Lung (tissue), 16 donors: ENCODE results near the gene PRSS1. TPM values are rescaled to one million over a fixed set of nuclear protein-coding genes. Genes with fewer than 3 reads are reported as not detected.
"Not testable (repeated sequence)": the region's sequence is repeated elsewhere in the genome, so short reads cannot be mapped to it uniquely, and the experiment has no call there.

Experiments
- ATAC-seq: fragments of 200-7000 bp; cut with Tn5 transposase; one replicate; pipeline ENCODE4 v1.9.1; 2020; ENCODE audit warnings: moderate number of reproducible peaks; ENCODE audit not compliant: insufficient read depth, low FRiP score
- DNase-seq, 3 donors: peaks; one replicate each; pipeline ENCODE4 v3.0.0-alpha.2; 2013 to 2017
- H3K27ac ChIP-seq, 2 donors: one replicate each; pipeline ENCODE4 v1.5.1; 2013; ENCODE audit warnings: mild to moderate bottlenecking in 2 of 2, moderate library complexity in 2 of 2, control low read depth in 1 of 2, inconsistent platforms in 1 of 2, low read depth in 1 of 2, low read length in 1 of 2
- H3K27me3 ChIP-seq, 3 donors: one replicate each; pipeline ENCODE4 v1.5.1; 2013; ENCODE audit warnings: low read length in 2 of 3; ENCODE audit not compliant: control insufficient read depth in 3 of 3, insufficient read depth in 3 of 3
- H3K36me3 ChIP-seq, 4 donors: one replicate each; pipeline ENCODE4 v1.5.1; 2013; ENCODE audit warnings: low read length in 4 of 4, mild to moderate bottlenecking in 1 of 4, moderate library complexity in 1 of 4; ENCODE audit not compliant: control insufficient read depth in 4 of 4, insufficient read depth in 4 of 4
- H3K4me1 ChIP-seq, 5 donors: one replicate each; pipeline ENCODE4 v1.5.1; 2013; ENCODE audit warnings: low read length in 5 of 5, mild to moderate bottlenecking in 2 of 5, moderate library complexity in 1 of 5; ENCODE audit not compliant: control insufficient read depth in 5 of 5, insufficient read depth in 5 of 5
- H3K4me3 ChIP-seq: one replicate; pipeline ENCODE4 v1.5.1; 2013; ENCODE audit warnings: mild to moderate bottlenecking, control low read depth, moderate library complexity
- H3K9ac ChIP-seq, 2 donors: one replicate each; pipeline ENCODE4 v1.5.1; 2013; ENCODE audit warnings: low read length in 2 of 2, control low read depth in 1 of 2; ENCODE audit not compliant: insufficient read depth in 1 of 2
- H3K9me3 ChIP-seq, 4 donors: one replicate each; pipeline ENCODE4 v1.5.1; 2013; ENCODE audit warnings: low read length in 3 of 4, mild to moderate bottlenecking in 1 of 4, moderate library complexity in 1 of 4; ENCODE audit not compliant: control insufficient read depth in 4 of 4, insufficient read depth in 3 of 4
- CTCF ChIP-seq: IDR thresholded peaks from 2 replicates; pipeline ENCODE4 v1.5.1; 2012; ENCODE audit warnings: mild to moderate bottlenecking; ENCODE audit errors: control extremely low read depth, extremely low read depth
- WGBS, 2 donors: extraction: QIAGEN DNeasy Blood & Tissue Kit; methylation state at CpG; one replicate each; pipeline ENCODE4 v1.1.7; 2013; 5-methylcytosine and 5-hydroxymethylcytosine counted together
- long read RNA-seq, 5 donors: transcript quantifications; one replicate each; lab custom pipeline, GENCODE V29; 2026
- polyA plus RNA-seq, 2 donors: library from polyadenylated mRNA; stranded (reverse); fragments of 200-250 nt; gene quantifications; one replicate each; pipeline ENCODE4 v1.2.1, GENCODE V29; 2013
- total RNA-seq, 2 donors: library from RNA; depleted of rRNA in 1 of 2; stranded (reverse); fragments of >200 nt in 1 of 2; gene quantifications; one replicate each; pipeline ENCODE4 v1.2.1, GENCODE V29; 2014 to 2021
- donor health status: control.
- donor health status: control.
- donor health status: Bipolar disorder and iron deficiency.
- donor health status: healthy.
- donor health status: DM: yes; HTN: yes; CAD: no.

The PRSS1 gene
- total RNA-seq (10 to 100 TPM in 1 of 2 donors, not detected in 1; 16.8 TPM), polyA plus RNA-seq (1 to 10 TPM in 1 of 2 donors, under 1 TPM in 1; 0.41 to 1.1 TPM)
- long read RNA-seq, donor 1 = 0 reads
- long read RNA-seq, donor 2 = 0 reads
- long read RNA-seq, donor 3 = 0 reads
- long read RNA-seq, donor 4 = 0 reads
- long read RNA-seq, donor 5 = 0 reads

- no peak for DNase-seq
- H3K4me3 ChIP-seq = no peak within 1 kb of the TSS
- H3K9ac ChIP-seq = no peak within 1 kb of the TSS
- TF ChIP-seq CTCF = no peak
- H3K27me3 ChIP-seq = peaks cover 0 to 2% (median 0%) of the 10 kb centered on the region in 3 donors
- WGBS, 2 donors = 67 to 84% methylated on average over 11 of the region's 11 CpGs
- H3K4me1 ChIP-seq = no peaks in the 10 kb centered on the region
- H3K9me3 ChIP-seq = peaks cover 0 to 2% (median 0%) of the 10 kb centered on the region in 4 donors
- ATAC-seq = no peak
- H3K27ac ChIP-seq = no peak within 1 kb of the TSS
- H3K36me3 ChIP-seq = no peaks in the 10 kb centered on the region
These were observed at the start of gene PRSS1 for GRCh38 chr7:142749218-142749993. Gene PRSS1 (plus strand): TSS chr7:142749472. CDS start chr7:142749485, 13 bp downstream.

- H3K4me1 ChIP-seq, H3K4me3 ChIP-seq, H3K27me3 ChIP-seq, H3K9me3 ChIP-seq, H3K9ac ChIP-seq, ATAC-seq, DNase-seq, H3K27ac ChIP-seq, H3K36me3 ChIP-seq: not testable (repeated sequence)
- WGBS, 2 donors = 14 to 44% methylated on average over 1 of the region's 1 CpG
These were observed 48.3 kb upstream of the PRSS1 start for GRCh38 chr7:142700935-142701334.

GRCh38 chr7:142703655-142704305 lies 45.5 kb upstream of the PRSS1 start:
- H3K9ac ChIP-seq = no peak overlapping the region
- no peaks in the 10 kb centered on the region for H3K9me3 ChIP-seq
- no peaks in the 10 kb centered on the region for H3K36me3 ChIP-seq
- H3K4me3 ChIP-seq = no peak overlapping the region
- no peaks in the 10 kb centered on the region for H3K27me3 ChIP-seq
- DNase-seq = no peak
- H3K27ac ChIP-seq = no peak overlapping the region
- ATAC-seq = no peak
- no peak for TF ChIP-seq CTCF
- no peaks in the 10 kb centered on the region for H3K4me1 ChIP-seq
- 72 to 74% methylated on average over 9 of the region's 9 CpGs for WGBS, 2 donors

- H3K4me1 ChIP-seq, DNase-seq, H3K9ac ChIP-seq, H3K27ac ChIP-seq, ATAC-seq, H3K27me3 ChIP-seq, H3K4me3 ChIP-seq, H3K9me3 ChIP-seq, H3K36me3 ChIP-seq: not testable (repeated sequence)
These were observed 40.5 kb upstream of the PRSS1 start for GRCh38 chr7:142708726-142709125.
